Measurements from ENCODE around the gene KIF3B. TPM values are rescaled to one million over a fixed set of nuclear protein-coding genes. Genes with fewer than 3 reads are reported as not detected.

The KIF3B gene
- total and polyA plus RNA-seq, 2 of the 13 experiments (the other 11 are each of a cell fraction or from before 2014, with no cell fraction given), result 23.6 to 28.8 TPM

DNA sequence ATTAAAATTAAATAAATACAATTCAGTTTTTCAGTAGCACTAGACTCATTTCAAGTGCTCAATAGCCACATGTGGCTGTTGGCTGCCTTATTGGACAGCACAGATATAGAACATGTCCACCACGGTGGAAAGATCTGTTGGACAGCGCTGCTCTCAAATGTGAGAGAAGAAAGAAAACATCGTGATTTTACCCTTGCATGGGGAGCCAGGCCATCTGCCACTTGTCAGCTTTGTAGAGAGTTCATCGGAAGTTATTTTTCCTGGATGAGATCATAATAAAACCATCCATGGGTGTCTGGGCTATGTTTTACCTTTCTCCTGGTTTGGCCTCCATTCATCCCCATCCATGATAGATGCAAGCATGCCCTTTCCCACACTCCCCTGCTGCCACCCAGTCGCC lies 5.8 kb upstream of the KIF3B start:
- CTCF ChIA-PET (ENCODE audit: low intra/inter-chr PET ratio, low total read pairs), result no interaction called here
- 46% methylated on average over 5 of the region's 5 CpGs for WGBS (ENCODE audit: low lambda C conversion rate)

DNA sequence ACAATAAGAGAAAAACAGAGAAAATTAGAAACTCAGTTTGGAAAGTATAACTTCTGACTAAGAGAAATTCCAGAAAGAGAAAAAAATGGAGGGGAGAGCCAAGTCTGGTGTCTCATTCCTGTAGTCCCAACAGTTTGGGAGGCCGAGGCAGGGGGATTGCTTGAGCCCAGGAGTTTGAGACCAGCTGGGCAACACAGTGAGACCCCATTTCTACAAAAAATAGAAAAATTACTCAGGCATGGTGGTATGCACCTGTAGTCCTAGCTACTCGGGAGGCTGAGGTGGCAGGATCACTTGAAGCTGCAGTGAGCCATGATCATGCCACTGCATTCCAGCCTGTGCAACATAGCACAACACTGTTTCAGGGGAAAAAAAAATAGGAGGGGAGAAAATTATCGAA lies 3.1 kb upstream of the KIF3B start:
- Histone ChIP-seq H3K36me3 (replicated peaks in 1 of 2; ENCODE audit: control insufficient read depth in 1 of 2, insufficient read depth in 2 of 2, low read length in 2 of 2) (no peaks in the 10 kb centered on the region), H3K27ac (ENCODE audit: extremely low read length, insufficient read depth, low read length) (no peak overlapping the region), H3K4me1 (ENCODE audit: insufficient read depth, low read length) (peaks cover 53% of the 10 kb centered on the region), H3K79me2 (ENCODE audit: insufficient read depth, low read length) (peaks cover 11% of the 10 kb centered on the region), H3K9ac (ENCODE audit: insufficient read depth, low read depth, low read length) (no peak overlapping the region), H2AFZ (ENCODE audit: low read length) (no peak overlapping the region), H3K9me3 (ENCODE audit: low read length) (no peaks in the 10 kb centered on the region), H3K4me2 (ENCODE audit: low read depth, low read length) (no peak overlapping the region), H3K27me3 (ENCODE audit: control insufficient read depth in 1 of 2, insufficient read depth in 2 of 2, low read length in 2 of 2) (no peaks in the 10 kb centered on the region; a peak in 1 of 5 replicates), H3K4me3 (replicated peaks in 1 of 3; ENCODE audit: insufficient read depth in 1 of 3, low read depth in 2 of 3, low read length in 3 of 3) (no peak overlapping the region), H4K20me1 (ENCODE audit: insufficient read depth, low read length) (no peaks in the 10 kb centered on the region)
- ATAC-seq, result no peak
- in situ Hi-C loops (cut with HindIII; ENCODE audit: extremely low pct_ligation_motif_present, low pct_unique_long_range_greater_than_20kb) (no loop called here), intact Hi-C loops (cut with micrococcal nuclease; ENCODE audit: unreplicated experiment) (no loop called here)
- TF ChIP-seq HMG20A (CRISPR knock-in tag; IDR thresholded peaks at IDR 0.05; ENCODE audit: borderline replicate concordance), result no peak
- TF ChIP-seq ZNF460 (CRISPR knock-in tag; IDR thresholded peaks at IDR 0.05; ENCODE audit: borderline replicate concordance), result peak; percentile 58
- peak; percentile 52; the same call in 1 of the 2 replicates for TF ChIP-seq ZNF121 (CRISPR knock-in tag; IDR thresholded peaks at IDR 0.05)
- no peak for TF ChIP-seq SKI (IDR thresholded peaks at IDR 0.05; ENCODE audit: partially characterized antibody)
- no peak for TF ChIP-seq ZKSCAN5 (CRISPR knock-in tag; IDR thresholded peaks at IDR 0.05)
- no peak for TF ChIP-seq TBX3 (IDR thresholded peaks at IDR 0.05; ENCODE audit: borderline replicate concordance)
- no peak for TF ChIP-seq ZNF605 (CRISPR knock-in tag; IDR thresholded peaks at IDR 0.05)
- TF ChIP-seq ISX (CRISPR knock-in tag; conservative IDR thresholded peaks at IDR 0.05), result no peak
- no peak for TF ChIP-seq ADNP (CRISPR knock-in tag; IDR thresholded peaks at IDR 0.05)
- WGBS (ENCODE audit: low lambda C conversion rate), result 33% methylated on average over 3 of the region's 3 CpGs
- no peak for FAIRE-seq
- POLR2A ChIA-PET, result no interaction called here
- DNase-seq (ENCODE audit: low spot score), result no peak
- CTCF ChIA-PET (ENCODE audit: low intra/inter-chr PET ratio, low total read pairs), result no interaction called here
- no TSS peak for BruUV-seq (replicated peaks)

More for the DNA sequence above, 5.8 kb upstream of the KIF3B start:
- POLR2A ChIA-PET, result interaction anchor here (1.7 kb wide), 2 partner anchors 11 to 18 kb away, joined by 4 to 12 read pairs; no protein-coding TSS in a partner anchor
- DNase-seq (ENCODE audit: low spot score) (no peak), ATAC-seq (no peak), FAIRE-seq (no peak)
- Histone ChIP-seq H4K20me1 (ENCODE audit: insufficient read depth, low read length) (no peaks in the 10 kb centered on the region), H3K36me3 (replicated peaks in 1 of 2; ENCODE audit: control insufficient read depth in 1 of 2, insufficient read depth in 2 of 2, low read length in 2 of 2) (no peaks in the 10 kb centered on the region), H3K9ac (ENCODE audit: insufficient read depth, low read depth, low read length) (no peak overlapping the region), H3K4me1 (ENCODE audit: insufficient read depth, low read length) (peaks cover 48% of the 10 kb centered on the region), H3K27me3 (ENCODE audit: control insufficient read depth in 1 of 2, insufficient read depth in 2 of 2, low read length in 2 of 2) (no peaks in the 10 kb centered on the region), H2AFZ (ENCODE audit: low read length) (no peak overlapping the region), H3K4me3 (replicated peaks in 1 of 3; ENCODE audit: insufficient read depth in 1 of 3, low read depth in 2 of 3, low read length in 3 of 3) (no peak overlapping the region), H3K4me2 (ENCODE audit: low read depth, low read length) (no peak overlapping the region), H3K27ac (ENCODE audit: extremely low read length, insufficient read depth, low read length) (no peak overlapping the region), H3K79me2 (ENCODE audit: insufficient read depth, low read length) (no peaks in the 10 kb centered on the region), H3K9me3 (ENCODE audit: low read length) (no peaks in the 10 kb centered on the region)
- intact Hi-C loops (cut with micrococcal nuclease; ENCODE audit: unreplicated experiment) (no loop called here), in situ Hi-C loops (cut with HindIII; ENCODE audit: extremely low pct_ligation_motif_present, low pct_unique_long_range_greater_than_20kb) (no loop called here)
- BruUV-seq (replicated peaks), result no TSS peak
- no peak for TF ChIP-seq ZNF616 (CRISPR knock-in tag; IDR thresholded peaks at IDR 0.05; ENCODE audit: low read depth)
- TF ChIP-seq ZNF674 (CRISPR knock-in tag; IDR thresholded peaks at IDR 0.05; ENCODE audit: low read depth), result no peak
- TF ChIP-seq ZNF589 (CRISPR knock-in tag; conservative IDR thresholded peaks at IDR 0.05), result no peak
- no peak for TF ChIP-seq KDM2A (CRISPR knock-in tag; IDR thresholded peaks at IDR 0.05; ENCODE audit: borderline replicate concordance, low read depth)
